ENCODE data around the gene ZSCAN20.

GRCh38 chr1:33443705-33444180, 28.7 kb upstream of the ZSCAN20 start:
- no peak for TF ChIP-seq CTCF (IDR thresholded peaks at IDR 0.05; ENCODE audit: low read depth, low read length, poor library complexity, severe bottlenecking)
- TF ChIP-seq EZH2phosphoT487 (IDR thresholded peaks at IDR 0.05; ENCODE audit: borderline replicate concordance, low read length) = no peak
